NCI-H2107 (cell line): ENCODE measurements around the gene CELF6.

Experiments used
- DNase-seq: peaks from one replicate; lab custom pipeline; 2025; lab: John Stamatoyannopoulos, UW

The CELF6 gene

GRCh38 chr15:72271895-72272212 is 48.1 kb downstream of the CELF6 start:
- no peak for DNase-seq

- DNase-seq, result no peak
Observed at GRCh38 chr15:72271221-72271620, 48.7 kb downstream of the CELF6 start.

GRCh38 chr15:72269739-72270138 is 50.2 kb downstream of the CELF6 start:
- no peak for DNase-seq

DNA sequence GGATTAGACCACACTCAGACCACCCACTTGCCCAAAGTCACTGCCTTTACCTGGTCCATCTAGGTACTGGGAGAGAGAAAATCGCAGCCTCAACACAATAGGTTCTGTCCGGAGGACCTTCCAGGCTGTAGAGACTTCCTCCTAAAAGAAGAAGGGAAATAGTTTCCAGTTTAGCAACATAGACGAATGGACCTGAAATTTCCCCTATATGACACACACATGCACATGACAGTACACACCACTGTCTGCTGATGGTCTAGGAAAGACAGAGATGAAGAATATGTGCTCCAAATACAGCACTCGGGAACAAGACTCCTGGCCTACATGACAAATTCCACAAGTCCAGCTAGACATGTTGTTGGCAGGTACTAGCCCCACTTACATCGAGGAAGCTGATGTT is 54.9 kb downstream of the CELF6 start:
- no peak for DNase-seq

- no peak for DNase-seq
Observed at GRCh38 chr15:72252663-72253299, 67.2 kb downstream of the CELF6 start.

DNA sequence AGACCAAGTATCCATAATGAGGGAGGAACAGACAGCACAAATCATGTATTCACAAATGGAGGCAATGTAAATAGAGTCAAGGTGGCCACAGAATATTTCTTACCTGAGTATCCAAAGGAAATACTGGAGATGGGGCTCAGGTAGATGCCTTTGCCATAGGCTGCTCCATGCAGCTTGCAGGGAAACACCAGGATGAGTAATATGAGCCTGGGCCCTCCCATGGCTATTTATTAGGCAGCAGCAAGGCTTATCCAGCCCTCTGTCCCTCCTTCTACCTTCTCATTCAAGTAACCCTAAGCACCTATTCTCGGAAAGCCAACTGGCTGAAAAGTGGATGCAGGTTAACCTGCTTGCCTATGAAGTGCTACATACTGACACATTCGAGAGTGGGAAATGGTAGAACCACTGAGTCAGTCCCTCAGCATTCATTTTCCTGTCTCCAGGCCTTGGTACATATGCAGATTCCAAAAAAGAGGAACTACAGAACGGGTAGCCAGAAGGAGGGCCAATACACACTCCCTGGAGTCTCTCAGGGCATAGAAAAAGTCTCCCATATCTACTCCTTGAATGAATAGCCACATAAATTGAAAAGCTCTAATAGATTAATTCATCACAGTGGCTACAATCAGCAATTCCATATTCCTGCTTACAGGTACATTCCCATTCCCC is 70.7 kb downstream of the CELF6 start:
- no peak for DNase-seq

GRCh38 chr15:72248514-72248913 is 71.4 kb downstream of the CELF6 start:
- DNase-seq, result no peak

DNA sequence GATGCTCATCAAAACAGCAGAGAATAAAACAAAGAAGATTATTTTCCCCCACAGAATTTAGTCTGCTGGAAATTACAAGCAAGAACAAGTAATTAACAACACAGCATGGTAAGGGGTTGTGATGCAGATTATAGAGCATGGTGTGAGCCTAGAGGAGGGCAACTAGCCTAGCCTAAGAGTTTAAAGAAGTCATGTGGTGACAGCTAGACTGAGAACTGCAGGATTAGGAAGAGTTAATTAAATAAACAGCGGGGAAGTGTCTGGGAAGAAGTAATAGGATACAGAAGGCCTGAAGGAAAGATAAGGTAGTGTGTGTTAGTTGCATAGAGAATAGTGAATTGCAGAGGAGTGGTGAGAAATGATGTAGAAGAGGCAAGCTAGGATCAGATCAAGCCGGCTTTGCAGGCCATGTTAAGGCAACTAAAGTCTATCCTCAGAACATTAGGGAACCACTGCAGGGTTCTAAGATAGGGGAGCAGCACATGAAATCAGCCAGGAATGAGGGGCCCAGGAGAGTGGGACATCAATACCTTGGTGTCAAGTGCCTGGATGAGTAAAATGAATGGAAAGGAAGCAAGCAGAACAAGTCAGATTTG is 77.1 kb downstream of the CELF6 start:
- DNase-seq, result no peak

GRCh38 chr15:72239652-72240051 is 80.3 kb downstream of the CELF6 start:
- no peak for DNase-seq

DNA sequence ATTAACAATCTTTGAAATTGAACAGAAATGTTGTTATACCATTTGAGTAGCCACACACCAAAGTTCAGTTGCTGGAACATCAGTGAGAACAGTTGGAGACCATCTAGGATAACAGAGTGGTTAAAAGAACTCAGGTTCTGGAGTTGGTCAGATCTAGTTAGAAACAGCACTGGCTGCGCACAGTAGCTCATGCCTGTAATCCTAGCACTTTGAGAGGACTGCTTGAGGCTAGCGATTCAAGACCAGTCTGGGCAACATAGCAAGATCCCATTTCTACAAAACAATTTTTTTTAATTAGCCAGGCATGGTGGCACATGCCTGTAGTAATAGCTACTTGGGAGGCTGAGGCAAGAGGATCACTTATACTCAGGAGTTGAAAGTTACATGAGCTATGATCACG is 81.4 kb downstream of the CELF6 start:
- DNase-seq, result no peak

- DNase-seq, result no peak
Observed at GRCh38 chr15:72237853-72238224, 82.1 kb downstream of the CELF6 start.

- DNase-seq, result no peak
Observed at GRCh38 chr15:72237029-72237852, 82.7 kb downstream of the CELF6 start.

- no peak for DNase-seq
Observed at GRCh38 chr15:72236381-72237003, 83.5 kb downstream of the CELF6 start.

DNA sequence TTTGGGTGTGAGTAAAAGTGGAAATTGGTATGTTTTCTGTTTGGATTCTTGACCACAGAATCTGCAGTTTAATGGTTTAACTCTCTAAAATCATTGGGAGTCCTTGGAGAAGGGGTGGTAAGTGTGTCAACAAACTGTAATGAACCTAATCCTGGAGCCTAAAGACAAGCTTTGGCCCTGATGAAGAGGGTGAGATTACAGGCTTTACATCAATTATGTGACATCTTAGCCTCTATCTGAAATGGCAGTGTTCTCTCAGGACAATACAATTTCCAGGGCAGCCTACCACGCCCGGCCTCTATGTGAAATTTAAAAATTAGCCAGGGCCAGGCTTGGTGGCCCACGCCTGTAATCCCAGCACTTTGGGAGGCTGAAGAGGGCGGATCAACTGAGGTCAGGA is 84.7 kb downstream of the CELF6 start:
- DNase-seq, result no peak
